Mucosa of descending colon (tissue), 3 donors: ENCODE measurements around the gene CSK. TPM values are rescaled to one million over a fixed set of nuclear protein-coding genes. Genes with fewer than 3 reads are reported as not detected.

Source experiments
- ATAC-seq: fragments of 200-7000 bp; cut with Tn5 transposase; one replicate; pipeline ENCODE4 v1.9.1; 2020; ENCODE audit warnings: mild to moderate bottlenecking, moderate library complexity
- DNase-seq, 3 donors: peaks; one replicate each; pipeline ENCODE4 v3.0.0-alpha.2; 2020
- H3K36me3 ChIP-seq: fragments of 200-600 bp; one replicate; pipeline ENCODE4 v1.8.0; 2021; ENCODE audit warnings: low read depth, mild to moderate bottlenecking
- H3K4me1 ChIP-seq: fragments of 200-600 bp; one replicate; pipeline ENCODE4 v1.8.0; 2021; ENCODE audit warnings: low read depth, mild to moderate bottlenecking
- H3K4me3 ChIP-seq: fragments of 200-600 bp; one replicate; pipeline ENCODE4 v1.8.0; 2021; ENCODE audit warnings: mild to moderate bottlenecking
- H3K9me3 ChIP-seq: fragments of 200-600 bp; one replicate; pipeline ENCODE4 v1.8.0; 2021; ENCODE audit warnings: mild to moderate bottlenecking
- CTCF ChIP-seq: fragments of 200-600 bp; IDR thresholded peaks from one replicate; pipeline ENCODE4 v1.8.0; 2022; ENCODE audit warnings: antibody characterized with exemption, mild to moderate bottlenecking
- intact Hi-C, 2 donors: fragments of 100-400 bp; cut with DNase I in 1 of 2; cut with micrococcal nuclease in 1 of 2; formaldehyde crosslinking; loops; one replicate each; pipeline versions ENCODE4 v1.11.0 to v1.11.1; 2022; cut with DNase I, micrococcal nuclease
- total RNA-seq, 3 donors: library from RNA; stranded (reverse); fragmentation: NEBNext Ultra II Directional in 2 of 3; extraction: Animal tissue kit (Norgen Biotek cat#: 25700) in 2 of 3; gene quantifications; one replicate each; pipeline versions ENCODE4 v1.2.1 to v1.2.4, GENCODE V29; 2021 to 2023
- donor health status: DM: no; HTN: no; CAD: no; lungs with moderate emphysema.
- donor health status: DM: no; HTN: no; CAD: no.
- donor health status: DM: no; HTN: yes; CAD: no.

CSK gene
- total RNA-seq, 3 donors from 2014 or later = 66.2 to 103 (median 90.5) TPM

- ATAC-seq = no peak
- H3K9me3 ChIP-seq = no peaks in the 10 kb centered on the region
- H3K4me3 ChIP-seq = no peak overlapping the region
- intact Hi-C loops = no loop called here
- DNase-seq = no peak
- H3K36me3 ChIP-seq = no peaks in the 10 kb centered on the region
- no peak for TF ChIP-seq CTCF
- H3K4me1 ChIP-seq = no peaks in the 10 kb centered on the region
Measured at GRCh38 chr15:74746389-74746788, 35.5 kb upstream of the CSK start.

- no peak for ATAC-seq
- no peaks in the 10 kb centered on the region for H3K36me3 ChIP-seq
- no peak within 1 kb of the TSS for H3K4me3 ChIP-seq
- intact Hi-C loops = no loop called here
- no peak for DNase-seq
- no peak for TF ChIP-seq CTCF
- H3K4me1 ChIP-seq = no peaks in the 10 kb centered on the region
- H3K9me3 ChIP-seq = no peaks in the 10 kb centered on the region
Measured at GRCh38 chr15:74748322-74748946, 33.4 kb upstream of the CSK start, which contains the start of gene CYP1A2. Gene CYP1A2 (plus strand): TSS chr15:74748845. CDS start chr15:74749739, 894 bp downstream.

GRCh38 chr15:74749832-74750231, 32.0 kb upstream of the CSK start:
- no peak for TF ChIP-seq CTCF
- H3K36me3 ChIP-seq = no peaks in the 10 kb centered on the region
- intact Hi-C loops = no loop called here
- no peak for ATAC-seq
- no peak overlapping the region for H3K4me3 ChIP-seq
- H3K4me1 ChIP-seq = no peaks in the 10 kb centered on the region
- no peak for DNase-seq
- no peaks in the 10 kb centered on the region for H3K9me3 ChIP-seq

- intact Hi-C loops = no loop called here
- TF ChIP-seq CTCF = no peak
- Histone ChIP-seq H3K4me1 (no peaks in the 10 kb centered on the region), H3K36me3 (no peaks in the 10 kb centered on the region), H3K4me3 (no peak overlapping the region), H3K9me3 (no peaks in the 10 kb centered on the region)
- DNase-seq (no peak), ATAC-seq (no peak)
Measured at GRCh38 chr15:74750751-74751150, 31.1 kb upstream of the CSK start.

- DNase-seq (no peak), ATAC-seq (no peak)
- no peaks in the 10 kb centered on the region for H3K4me1 ChIP-seq
- no peak overlapping the region for H3K4me3 ChIP-seq
- H3K9me3 ChIP-seq = no peaks in the 10 kb centered on the region
- H3K36me3 ChIP-seq = no peaks in the 10 kb centered on the region
- no peak for TF ChIP-seq CTCF
- intact Hi-C loops = no loop called here
Measured at GRCh38 chr15:74752011-74752410, 29.9 kb upstream of the CSK start.

GRCh38 chr15:74752531-74752930, 29.3 kb upstream of the CSK start:
- no peaks in the 10 kb centered on the region for H3K9me3 ChIP-seq
- DNase-seq (no peak), ATAC-seq (no peak)
- no peak for TF ChIP-seq CTCF
- no peaks in the 10 kb centered on the region for H3K36me3 ChIP-seq
- H3K4me1 ChIP-seq = no peaks in the 10 kb centered on the region
- H3K4me3 ChIP-seq = no peak overlapping the region
- intact Hi-C loops = no loop called here
